Smooth muscle cell (in vitro differentiated cells): ENCODE data around the gene PIP5K1C. TPM values are rescaled to one million over a fixed set of nuclear protein-coding genes. Genes with fewer than 3 reads are reported as not detected.

Source experiments
- DNase-seq: peaks from one replicate; lab custom pipeline; 2025; ENCODE audit not compliant: unreplicated experiment; lab: John Stamatoyannopoulos, UW
- H2AFZ ChIP-seq: fragments of 200-600 bp; sonication (generic); 2 replicates; pipeline ENCODE4 v1.6.0; 2016; ENCODE audit warnings: antibody characterized with exemption, low read depth, mild to moderate bottlenecking
- H3F3A ChIP-seq: fragments of 200-600 bp; sonication (generic); 2 replicates; pipeline ENCODE4 v1.6.0; 2017; ENCODE audit warnings: antibody characterized with exemption, low read depth
- H3K27ac ChIP-seq: fragments of 200-600 bp; sonication (generic); 2 replicates; pipeline ENCODE4 v1.5.1; 2016; ENCODE audit warnings: low read depth, mild to moderate bottlenecking
- H3K27me3 ChIP-seq: fragments of 200-600 bp; sonication (generic); 2 replicates; pipeline ENCODE4 v1.6.1; 2016; ENCODE audit warnings: low read depth, mild to moderate bottlenecking
- H3K36me3 ChIP-seq: fragments of 200-600 bp; sonication (generic); 2 replicates; pipeline ENCODE4 v1.5.1; 2016; ENCODE audit warnings: low read depth
- H3K4me1 ChIP-seq: fragments of 200-600 bp; sonication (generic); 2 replicates; pipeline ENCODE4 v1.5.1; 2016; ENCODE audit warnings: low read depth
- H3K4me2 ChIP-seq: fragments of 200-600 bp; sonication (generic); 2 replicates; pipeline ENCODE4 v1.6.0; 2016; ENCODE audit warnings: mild to moderate bottlenecking
- H3K4me3 ChIP-seq: fragments of 200-600 bp; sonication (generic); 2 replicates; pipeline ENCODE4 v1.5.1; 2016; ENCODE audit warnings: mild to moderate bottlenecking
- H3K79me2 ChIP-seq: fragments of 200-600 bp; sonication (generic); 2 replicates; pipeline ENCODE4 v1.6.0; 2016; ENCODE audit warnings: low read depth, mild to moderate bottlenecking
- H3K9ac ChIP-seq: fragments of 200-600 bp; sonication (generic); 2 replicates; pipeline ENCODE4 v1.6.0; 2016; ENCODE audit warnings: low read depth
- H3K9me3 ChIP-seq: fragments of 200-600 bp; sonication (generic); replicated peaks from 2 replicates; pipeline ENCODE4 v1.5.1; 2016; ENCODE audit warnings: low read depth
- H4K20me1 ChIP-seq: fragments of 200-600 bp; sonication (generic); 2 replicates; pipeline ENCODE4 v1.6.0; 2016; ENCODE audit warnings: low read depth
- WGBS: methylation state at CpG from one replicate; pipeline ENCODE4 v1.1.7; 2016; ENCODE audit warnings: low lambda C conversion rate; 5-methylcytosine and 5-hydroxymethylcytosine counted together
- polyA plus RNA-seq: library from polyadenylated mRNA; unstranded; fragments of >200 nt; fragmentation: Nextera tagmentation; extraction: Ambion mirVana; gene quantifications from 2 replicates; pipeline ENCODE4 v1.2.1, GENCODE V29; 2016
- total RNA-seq: library from RNA; depleted of rRNA; stranded (reverse); fragments of >200 nt; gene quantifications from 2 replicates; pipeline ENCODE4 v1.2.3, GENCODE V29; 2014
- TF ChIP-seq, protein P1 (sequence below): fragments of 200-600 bp; sonication (generic); IDR thresholded peaks from 2 replicates; pipeline ENCODE4 v1.5.1; 2017; ENCODE audit warnings: borderline replicate concordance, mild to moderate bottlenecking, antibody characterized with exemption; ENCODE audit not compliant: insufficient read depth, poor library complexity, severe bottlenecking

Gene PIP5K1C
- total and polyA plus RNA-seq, 2 experiments from 2014 or later: 13.2 to 27.2 TPM

DNA sequence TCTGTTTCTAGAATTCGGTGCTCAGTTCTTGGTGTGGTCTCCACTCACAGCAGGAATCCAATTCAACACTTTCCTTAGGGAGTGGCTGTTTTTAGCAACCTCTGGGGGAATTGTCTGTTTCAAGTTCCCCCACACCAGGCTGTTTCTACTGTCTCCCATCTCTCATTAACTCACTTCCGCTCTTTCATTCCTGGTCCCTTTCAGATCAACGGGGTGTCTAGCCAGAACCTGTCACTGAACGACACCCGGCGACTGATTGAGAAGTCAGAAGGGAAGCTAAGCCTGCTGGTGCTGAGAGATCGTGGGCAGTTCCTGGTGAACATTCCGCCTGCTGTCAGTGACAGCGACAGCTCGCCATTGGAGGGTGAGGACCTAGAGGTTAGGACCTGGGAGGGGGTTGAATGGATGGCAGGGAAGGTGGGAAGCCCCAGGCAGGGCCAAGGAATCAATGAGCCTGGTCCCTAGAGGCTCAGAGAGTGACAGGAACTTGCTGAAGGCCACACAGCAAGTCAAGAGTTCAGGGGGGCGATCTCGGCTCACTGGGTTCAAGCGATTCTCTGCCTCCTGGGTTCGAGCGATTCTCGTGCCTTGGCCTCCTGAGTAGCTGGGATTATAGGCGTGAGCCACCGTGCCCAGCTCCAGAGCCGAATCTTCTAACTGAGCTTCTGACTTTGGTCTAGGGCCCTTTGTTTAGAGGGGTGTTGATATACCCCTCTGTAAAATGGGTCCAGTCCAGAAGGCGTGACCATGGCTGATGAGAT, 33.5 kb upstream of the PIP5K1C start:
- Histone ChIP-seq H3K9ac (no peak overlapping the region), H3K4me3 (no peak overlapping the region), H3K4me1 (no peaks in the 10 kb centered on the region), H3K9me3 (no peaks in the 10 kb centered on the region), H3K27ac (no peak overlapping the region), H3F3A (no peaks in the 10 kb centered on the region), H3K79me2 (no peaks in the 10 kb centered on the region), H4K20me1 (no peaks in the 10 kb centered on the region), H2AFZ (no peak overlapping the region), H3K36me3 (no peaks in the 10 kb centered on the region), H3K4me2 (no peak overlapping the region), H3K27me3 (no peaks in the 10 kb centered on the region)
- TF ChIP-seq, protein P1, sequence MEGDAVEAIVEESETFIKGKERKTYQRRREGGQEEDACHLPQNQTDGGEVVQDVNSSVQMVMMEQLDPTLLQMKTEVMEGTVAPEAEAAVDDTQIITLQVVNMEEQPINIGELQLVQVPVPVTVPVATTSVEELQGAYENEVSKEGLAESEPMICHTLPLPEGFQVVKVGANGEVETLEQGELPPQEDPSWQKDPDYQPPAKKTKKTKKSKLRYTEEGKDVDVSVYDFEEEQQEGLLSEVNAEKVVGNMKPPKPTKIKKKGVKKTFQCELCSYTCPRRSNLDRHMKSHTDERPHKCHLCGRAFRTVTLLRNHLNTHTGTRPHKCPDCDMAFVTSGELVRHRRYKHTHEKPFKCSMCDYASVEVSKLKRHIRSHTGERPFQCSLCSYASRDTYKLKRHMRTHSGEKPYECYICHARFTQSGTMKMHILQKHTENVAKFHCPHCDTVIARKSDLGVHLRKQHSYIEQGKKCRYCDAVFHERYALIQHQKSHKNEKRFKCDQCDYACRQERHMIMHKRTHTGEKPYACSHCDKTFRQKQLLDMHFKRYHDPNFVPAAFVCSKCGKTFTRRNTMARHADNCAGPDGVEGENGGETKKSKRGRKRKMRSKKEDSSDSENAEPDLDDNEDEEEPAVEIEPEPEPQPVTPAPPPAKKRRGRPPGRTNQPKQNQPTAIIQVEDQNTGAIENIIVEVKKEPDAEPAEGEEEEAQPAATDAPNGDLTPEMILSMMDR: no peak
- no peak for DNase-seq
- WGBS: 90% methylated on average over 20 of the region's 20 CpGs

DNA sequence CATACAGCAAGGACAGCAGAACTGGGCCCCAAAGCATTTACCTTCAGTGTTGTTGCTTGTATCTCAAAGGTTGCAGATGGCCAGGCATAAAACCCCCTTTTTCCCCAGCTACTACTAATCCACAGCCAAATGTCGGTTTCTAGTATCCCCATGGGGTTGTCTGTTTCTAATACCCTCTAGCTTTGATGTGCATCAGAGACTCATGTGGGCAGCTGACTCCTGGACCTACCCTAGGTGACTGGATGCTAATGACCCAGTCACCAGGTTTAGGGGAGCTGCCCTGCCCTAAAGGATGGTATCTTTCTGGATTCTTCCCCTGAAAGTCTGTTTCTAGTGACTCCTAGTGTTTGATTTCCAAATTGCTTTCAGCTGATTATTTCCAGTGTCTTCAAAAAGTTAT, 31.8 kb upstream of the PIP5K1C start:
- H3K27me3 ChIP-seq: no peaks in the 10 kb centered on the region
- H3K4me1 ChIP-seq: no peaks in the 10 kb centered on the region
- no peak overlapping the region for H2AFZ ChIP-seq
- H3K36me3 ChIP-seq: no peaks in the 10 kb centered on the region
- no peaks in the 10 kb centered on the region for H3K9me3 ChIP-seq
- no peaks in the 10 kb centered on the region for H3K79me2 ChIP-seq
- DNase-seq: no peak
- H3K4me3 ChIP-seq: no peak overlapping the region
- no peaks in the 10 kb centered on the region for H3F3A ChIP-seq
- H3K27ac ChIP-seq: no peak overlapping the region
- H4K20me1 ChIP-seq: no peaks in the 10 kb centered on the region
- H3K9ac ChIP-seq: no peak overlapping the region
- TF ChIP-seq, protein P1: no peak
- WGBS: 87% methylated on average over 1 of the region's 1 CpG
- no peak overlapping the region for H3K4me2 ChIP-seq

DNA sequence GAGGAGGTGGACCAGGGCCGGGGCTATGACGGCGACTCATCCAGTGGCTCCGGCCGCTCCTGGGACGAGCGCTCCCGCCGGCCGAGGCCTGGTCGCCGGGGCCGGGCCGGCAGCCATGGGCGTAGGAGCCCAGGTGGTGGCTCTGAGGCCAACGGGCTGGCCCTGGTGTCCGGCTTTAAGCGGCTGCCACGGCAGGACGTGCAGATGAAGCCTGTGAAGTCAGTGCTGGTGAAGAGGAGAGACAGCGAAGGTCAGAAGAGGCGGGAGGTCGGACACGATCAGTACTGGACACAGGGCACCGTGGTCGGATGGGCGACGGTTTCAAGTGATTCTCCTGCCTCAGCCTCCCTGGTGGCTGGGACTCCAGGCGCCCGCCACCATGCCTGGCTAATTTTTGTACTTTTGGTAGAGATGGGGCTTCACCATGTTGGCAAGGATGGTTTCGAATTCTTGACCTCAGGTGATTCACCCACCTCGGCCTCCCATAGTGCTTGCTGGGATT, 30.2 kb upstream of the PIP5K1C start:
- no peaks in the 10 kb centered on the region for H3K79me2 ChIP-seq
- no peak for DNase-seq
- no peak overlapping the region for H3K4me3 ChIP-seq
- H3K27me3 ChIP-seq: peaks cover 6% of the 10 kb centered on the region
- no peak overlapping the region for H3K9ac ChIP-seq
- no peak overlapping the region for H3K27ac ChIP-seq
- no peaks in the 10 kb centered on the region for H4K20me1 ChIP-seq
- no peaks in the 10 kb centered on the region for H3F3A ChIP-seq
- no peaks in the 10 kb centered on the region for H3K36me3 ChIP-seq
- WGBS: 92% methylated on average over 32 of the region's 32 CpGs
- TF ChIP-seq, protein P1: no peak
- no peaks in the 10 kb centered on the region for H3K4me1 ChIP-seq
- no peaks in the 10 kb centered on the region for H3K9me3 ChIP-seq
- H3K4me2 ChIP-seq: no peak overlapping the region
- no peak overlapping the region for H2AFZ ChIP-seq
